Psoas muscle (tissue), 8 donors: ENCODE data around the gene SLC27A1. TPM values are rescaled to one million over a fixed set of nuclear protein-coding genes. Genes with fewer than 3 reads are reported as not detected.

ENCODE experiments used
- ATAC-seq, 4 donors: fragments of 200-7000 bp; cut with Tn5 transposase; one replicate each; pipeline ENCODE4 v1.9.1; 2020; ENCODE audit warnings: moderate library complexity in 3 of 4, mild to moderate bottlenecking in 2 of 4
- DNase-seq, 2 donors: peaks; one replicate each; pipeline ENCODE4 v3.0.0-alpha.2; 2020
- H3K27ac ChIP-seq: fragments of 200-600 bp; one replicate; pipeline ENCODE4 v1.8.0; 2022
- H3K27me3 ChIP-seq, 3 donors: fragments of 200-600 bp in 1 of 3; one replicate each; pipeline versions ENCODE4 v1.6.1 to v1.8.0; 2013 to 2022; ENCODE audit warnings: low read length in 2 of 3, mild to moderate bottlenecking in 2 of 3, moderate library complexity in 1 of 3; ENCODE audit not compliant: insufficient read depth in 3 of 3
- H3K36me3 ChIP-seq, 2 donors: fragments of 200-600 bp in 1 of 2; one replicate each; pipeline versions ENCODE4 v1.6.1 to v1.8.0; 2013 to 2022; ENCODE audit warnings: low read depth in 1 of 2, mild to moderate bottlenecking in 1 of 2, moderate library complexity in 1 of 2; ENCODE audit not compliant: insufficient read depth in 1 of 2
- H3K4me1 ChIP-seq: fragments of 200-600 bp; one replicate; pipeline ENCODE4 v1.8.0; 2022
- H3K4me3 ChIP-seq: fragments of 200-600 bp; one replicate; pipeline ENCODE4 v1.8.0; 2022; ENCODE audit warnings: mild to moderate bottlenecking
- H3K9me3 ChIP-seq: fragments of 200-600 bp; one replicate; pipeline ENCODE4 v1.8.0; 2022
- CTCF ChIP-seq: fragments of 200-600 bp; IDR thresholded peaks from one replicate; pipeline ENCODE4 v1.8.0; 2022; ENCODE audit warnings: antibody characterized with exemption
- WGBS, 3 donors: extraction: QIAGEN DNeasy Blood & Tissue Kit; methylation state at CpG; one replicate each; pipeline versions ENCODE4 v1.1.6 to v1.1.7; 2013; 5-methylcytosine and 5-hydroxymethylcytosine counted together
- intact Hi-C, 2 donors: fragments of 100-400 bp; cut with DNase I; formaldehyde crosslinking; loops; one replicate each; pipeline versions ENCODE4 v1.11.0 to v1.14.2; 2022
- polyA plus RNA-seq, 3 donors: library from polyadenylated mRNA; stranded (reverse); fragments of 200-250 nt; gene quantifications; one replicate each; pipeline ENCODE4 v1.2.3, GENCODE V29; 2013
- total RNA-seq, 4 donors: library from RNA; stranded (reverse); fragmentation: NEBNext Ultra II Directional in 2 of 4; extraction: Animal tissue kit (Norgen Biotek cat#: 25700) in 2 of 4; gene quantifications; one replicate each; pipeline versions ENCODE4 v1.2.1 to v1.2.4, GENCODE V29; 2021 to 2023
- donor health status: healthy with polysubstance abuse.
- donor health status: DM: no; HTN: no; CAD: no; lungs with moderate emphysema.
- donor health status: Bipolar disorder and iron deficiency.
- donor health status: healthy.
- donor health status: DM: yes; HTN: yes; CAD: no.
- donor health status: DM: no; HTN: no; CAD: no.
- donor health status: DM: no; HTN: no; CAD: no.
- donor health status: DM: yes; HTN: yes; CAD: no.

SLC27A1 gene
- total and polyA plus RNA-seq, 7 donors = 11.8 to 40.1 (median 25.5) TPM

GRCh38 chr19:17455308-17456123 is 14.8 kb upstream of the SLC27A1 start:
- no peak overlapping the region for H3K27ac ChIP-seq
- intact Hi-C loops = loop anchor here in 1 of 2 donors (5.0 kb wide), 1 partner anchor 117 kb away; no protein-coding TSS in a partner anchor
- DNase-seq (no peak), ATAC-seq (no peak)
- no peak overlapping the region for H3K4me3 ChIP-seq
- H3K9me3 ChIP-seq = no peaks in the 10 kb centered on the region
- H3K36me3 ChIP-seq = no peaks in the 10 kb centered on the region
- H3K27me3 ChIP-seq = peaks cover 0 to 67% (median 15%) of the 10 kb centered on the region in 3 donors
- WGBS, 3 donors = 10 to 13% (median 10%) methylated on average over 41 to 58 of the region's 58 CpGs
- no peak for TF ChIP-seq CTCF
- H3K4me1 ChIP-seq = peaks cover 4% of the 10 kb centered on the region

DNA sequence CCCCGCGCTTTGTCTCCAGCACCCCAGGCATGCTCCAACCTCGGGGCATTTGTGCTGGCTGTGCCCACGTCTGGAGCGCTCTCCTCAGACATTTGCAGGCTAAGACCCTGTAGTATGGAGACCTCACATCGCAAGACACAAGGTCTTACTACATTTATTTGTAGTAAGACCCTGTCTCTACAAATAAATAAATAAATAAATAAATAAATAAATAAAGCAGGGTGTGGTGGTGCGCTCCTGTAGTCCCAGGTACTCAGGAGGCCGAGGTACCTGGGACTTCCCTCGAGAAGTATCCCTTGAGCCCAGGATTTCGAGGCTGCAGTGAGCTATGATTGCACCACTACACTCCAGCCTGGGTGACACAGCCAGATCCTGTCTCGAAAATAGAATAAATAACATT is 14.2 kb upstream of the SLC27A1 start:
- no peak for TF ChIP-seq CTCF
- Histone ChIP-seq H3K4me1 (peaks cover 4% of the 10 kb centered on the region), H3K36me3 (no peaks in the 10 kb centered on the region), H3K27me3 (peaks cover 0 to 73% (median 15%) of the 10 kb centered on the region in 3 donors), H3K9me3 (no peaks in the 10 kb centered on the region), H3K27ac (no peak overlapping the region), H3K4me3 (no peak overlapping the region)
- 62 to 69% (median 63%) methylated on average over 10 to 11 of the region's 11 CpGs for WGBS, 3 donors
- ATAC-seq (no peak), DNase-seq (no peak)
- intact Hi-C loops = loop anchor here in 1 of 2 donors (5.0 kb wide), 1 partner anchor 116 kb away; no protein-coding TSS in a partner anchor

DNA sequence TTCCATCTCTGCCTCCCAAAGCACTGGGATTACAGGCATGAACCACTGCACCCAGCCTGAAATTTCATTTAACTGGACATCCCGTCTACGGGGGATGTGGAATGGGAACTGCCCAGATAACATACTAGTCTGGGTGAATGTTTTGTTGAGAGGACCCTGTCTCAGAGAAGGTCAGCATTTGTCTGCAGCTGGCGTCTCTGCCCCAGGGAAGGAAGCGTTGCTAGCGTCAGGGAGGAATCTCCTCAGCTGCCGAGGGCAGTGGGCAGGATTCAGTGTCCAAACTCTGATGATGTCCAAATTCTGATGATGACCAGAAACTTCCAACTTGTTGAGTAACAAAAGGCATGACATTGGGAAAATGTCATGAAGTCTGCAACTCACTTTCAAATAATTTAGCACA is 12.7 kb upstream of the SLC27A1 start:
- 12 to 28% (median 22%) methylated on average over 6 of the region's 6 CpGs for WGBS, 3 donors
- no peak overlapping the region for H3K4me3 ChIP-seq
- no peaks in the 10 kb centered on the region for H3K9me3 ChIP-seq
- H3K27me3 ChIP-seq = peaks cover 0 to 63% (median 12%) of the 10 kb centered on the region in 3 donors
- intact Hi-C loops = loop anchor here in 1 of 2 donors (5.0 kb wide), 1 partner anchor 115 kb away; no protein-coding TSS in a partner anchor
- H3K36me3 ChIP-seq = no peaks in the 10 kb centered on the region
- TF ChIP-seq CTCF = no peak
- H3K4me1 ChIP-seq = peaks cover 4% of the 10 kb centered on the region
- no peak overlapping the region for H3K27ac ChIP-seq
- ATAC-seq (no peak), DNase-seq (no peak)

DNA sequence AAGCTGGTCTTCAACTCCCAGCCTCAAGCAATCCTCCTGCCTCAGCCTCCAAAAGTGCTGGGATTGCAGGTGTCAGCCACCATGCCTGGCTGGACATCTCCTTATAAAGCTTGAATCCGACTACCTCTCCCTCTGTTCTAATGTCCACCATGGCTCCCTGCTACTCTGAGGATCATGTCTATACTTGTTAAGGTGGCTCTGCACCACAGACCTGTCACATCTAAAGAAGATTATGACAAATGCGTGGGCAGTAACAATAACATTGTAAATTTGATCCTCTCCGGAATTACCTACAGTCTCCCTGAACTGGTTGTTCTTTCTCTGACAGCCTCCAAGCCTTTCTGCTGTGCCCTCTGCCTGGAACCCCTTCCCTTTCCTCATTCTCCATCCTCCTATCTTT is 11.4 kb upstream of the SLC27A1 start:
- no peaks in the 10 kb centered on the region for H3K9me3 ChIP-seq
- H3K4me1 ChIP-seq = no peaks in the 10 kb centered on the region
- no peak for ATAC-seq
- 67 to 80% (median 78%) methylated on average over 3 of the region's 3 CpGs for WGBS, 3 donors
- no peak for TF ChIP-seq CTCF
- intact Hi-C loops = loop anchor here in 1 of 2 donors (5.0 kb wide), 1 partner anchor 113 kb away; no protein-coding TSS in a partner anchor
- no peak overlapping the region for H3K4me3 ChIP-seq
- H3K27ac ChIP-seq = no peak overlapping the region
- H3K27me3 ChIP-seq = peaks cover 0 to 57% (median 9%) of the 10 kb centered on the region in 3 donors
- no peak for DNase-seq
- H3K36me3 ChIP-seq = no peaks in the 10 kb centered on the region
